ENCODE data around the gene SLC22A23. TPM values are rescaled to one million over a fixed set of nuclear protein-coding genes. Genes with fewer than 3 reads are reported as not detected.

Gene SLC22A23
- total RNA-seq, 1 donor from 2014 or later, result 19.2 TPM

DNA sequence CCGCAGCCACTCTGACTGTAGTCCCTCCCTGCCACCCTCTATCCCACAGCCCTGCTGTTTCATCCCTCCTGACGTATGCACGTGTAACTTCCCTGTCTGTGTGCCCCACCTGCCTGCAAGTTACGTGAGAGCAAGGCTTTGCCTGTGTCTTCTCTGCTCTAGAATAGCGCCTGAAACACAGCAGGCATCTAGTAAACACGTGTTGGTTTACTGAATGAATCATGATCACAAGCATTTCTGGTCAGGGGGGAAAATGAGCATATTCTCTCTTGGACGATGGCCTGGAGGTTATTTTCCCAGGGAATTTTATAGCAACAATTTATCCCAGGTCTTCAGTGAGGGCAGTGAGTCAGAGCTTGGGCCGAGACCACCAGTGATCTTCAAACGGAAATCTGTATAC, 159.8 kb downstream of the SLC22A23 start:
- no peak for TF ChIP-seq CTCF (IDR thresholded peaks at IDR 0.05)
- Histone ChIP-seq H3K4me3 (no peak overlapping the region), H3K9me3 (no peaks in the 10 kb centered on the region), H3K36me3 (no peaks in the 10 kb centered on the region), H3K4me1 (no peaks in the 10 kb centered on the region), H3K27me3 (no peaks in the 10 kb centered on the region), H3K27ac (no peak overlapping the region)
- intact Hi-C loops (cut with DNase I), result no loop called here
- DNase-seq, result no peak
- ATAC-seq, result no peak

GRCh38 chr6:3296537-3296936, 160.3 kb downstream of the SLC22A23 start:
- no peak overlapping the region for H3K27ac ChIP-seq
- ATAC-seq (no peak), DNase-seq (peak; percentile 25)
- no peaks in the 10 kb centered on the region for H3K27me3 ChIP-seq
- no peaks in the 10 kb centered on the region for H3K4me1 ChIP-seq
- no peak overlapping the region for H3K4me3 ChIP-seq
- H3K36me3 ChIP-seq, result no peaks in the 10 kb centered on the region
- H3K9me3 ChIP-seq, result no peaks in the 10 kb centered on the region
- no peak for TF ChIP-seq CTCF (IDR thresholded peaks at IDR 0.05)
- intact Hi-C loops (cut with DNase I), result no loop called here

DNA sequence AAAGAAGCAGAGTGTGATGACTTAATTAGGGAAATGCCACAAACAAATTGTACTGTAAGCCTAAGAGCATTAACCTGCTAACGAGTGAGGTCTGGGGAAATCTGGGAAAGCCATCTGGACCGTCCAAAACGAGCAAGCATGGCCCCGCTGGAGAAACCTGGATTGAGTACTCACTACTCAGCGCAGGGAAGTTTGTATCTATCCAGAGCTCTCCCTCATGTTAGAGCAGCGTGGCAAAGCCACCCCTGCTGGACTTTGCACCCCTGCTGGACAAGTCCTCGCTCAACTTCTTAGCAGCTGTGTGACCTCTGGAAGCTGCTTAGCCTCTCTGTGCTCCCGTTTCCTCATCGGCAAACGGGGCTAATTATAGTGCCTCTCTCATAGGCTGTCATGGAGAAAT, 160.8 kb downstream of the SLC22A23 start:
- Histone ChIP-seq H3K9me3 (no peaks in the 10 kb centered on the region), H3K4me1 (no peaks in the 10 kb centered on the region), H3K4me3 (no peak overlapping the region), H3K27ac (no peak overlapping the region), H3K36me3 (no peaks in the 10 kb centered on the region), H3K27me3 (no peaks in the 10 kb centered on the region)
- intact Hi-C loops (cut with DNase I), result no loop called here
- DNase-seq (peak; percentile 18), ATAC-seq (no peak)
- no peak for TF ChIP-seq CTCF (IDR thresholded peaks at IDR 0.05)

GRCh38 chr6:3294921-3295871, 161.7 kb downstream of the SLC22A23 start:
- intact Hi-C loops (cut with DNase I), result no loop called here
- H3K27ac ChIP-seq, result no peak overlapping the region
- no peaks in the 10 kb centered on the region for H3K27me3 ChIP-seq
- H3K36me3 ChIP-seq, result no peaks in the 10 kb centered on the region
- no peaks in the 10 kb centered on the region for H3K9me3 ChIP-seq
- peak; percentile 46 for DNase-seq
- TF ChIP-seq CTCF (IDR thresholded peaks at IDR 0.05), result no peak
- H3K4me3 ChIP-seq, result no peak overlapping the region
- no peaks in the 10 kb centered on the region for H3K4me1 ChIP-seq
- no peak for ATAC-seq

GRCh38 chr6:3294396-3294795, 162.5 kb downstream of the SLC22A23 start:
- no peaks in the 10 kb centered on the region for H3K9me3 ChIP-seq
- no peak for TF ChIP-seq CTCF (IDR thresholded peaks at IDR 0.05)
- H3K27ac ChIP-seq, result no peak overlapping the region
- H3K4me3 ChIP-seq, result no peak overlapping the region
- no peaks in the 10 kb centered on the region for H3K27me3 ChIP-seq
- H3K36me3 ChIP-seq, result no peaks in the 10 kb centered on the region
- ATAC-seq, result no peak
- no peaks in the 10 kb centered on the region for H3K4me1 ChIP-seq
- DNase-seq, result peak; percentile 20
- intact Hi-C loops (cut with DNase I), result no loop called here
